M059J (cell line): ENCODE results near the gene ETNK2. TPM values are rescaled to one million over a fixed set of nuclear protein-coding genes. Genes with fewer than 3 reads are reported as not detected.

ENCODE experiments used
- total RNA-seq: library from RNA; depleted of rRNA; stranded (reverse); fragments of >200 nt; shearing (Covaris generic); gene quantifications from 2 replicates; pipeline ENCODE4 v1.2.3, GENCODE V29; 2014; rRNA removed

ETNK2 gene
- total RNA-seq, 1 experiment from 2014 or later, result 33.9 TPM

Other genes starting within 250 kb of the ETNK2 start
- 6.9 and 12.6 TPM in 2 replicates for gene SOX13, start 78.9 kb downstream of the ETNK2 start, total RNA-seq
- 0.25 and 2.2 TPM in 2 replicates for gene REN, start 14.3 kb upstream of the ETNK2 start, total RNA-seq
- 38.0 and 40.2 TPM in 2 replicates for gene KISS1, start 44.4 kb upstream of the ETNK2 start, total RNA-seq
- 0.84 and 2.2 TPM in 2 replicates for gene GOLT1A, start 61.9 kb upstream of the ETNK2 start, total RNA-seq
- gene PLEKHA6, start 207.9 kb upstream of the ETNK2 start, total RNA-seq, result 1.6 and 4.9 TPM in 2 replicates